Keratinocyte (primary cell): ENCODE measurements around the gene ETV1. TPM values are rescaled to one million over a fixed set of nuclear protein-coding genes. Genes with fewer than 3 reads are reported as not detected.

Experiments
- DNase-seq: peaks from one replicate; pipeline ENCODE4 v3.0.0-alpha.2; 2011; ENCODE audit warnings: low read depth, missing footprints, low spot score
- FAIRE-seq: peaks from 2 replicates; lab custom pipeline; 2011; peaks lifted over from hg19 to GRCh38; lab: Jason Lieb, UNC
- H2AFZ ChIP-seq: 2 replicates; pipeline ENCODE4 v1.6.0; 2012; ENCODE audit warnings: low read length, control low read depth, inconsistent platforms; ENCODE audit not compliant: control insufficient read depth
- H3K27ac ChIP-seq: 2 replicates; pipeline ENCODE4 v1.5.1; 2011; ENCODE audit warnings: low read length; ENCODE audit not compliant: control insufficient read depth, insufficient read depth
- H3K27me3 ChIP-seq: 3 replicates; pipeline ENCODE4 v1.6.0; 2011; ENCODE audit warnings: low read length; ENCODE audit not compliant: control insufficient read depth, insufficient read depth; ENCODE audit errors: extremely low read depth
- H3K36me3 ChIP-seq, 2 experiments: 2 replicates in 1 of 2; 3 replicates in 1 of 2; pipeline ENCODE4 v1.5.1; 2011; ENCODE audit warnings: low read length in 2 of 2, mild to moderate bottlenecking in 1 of 2; ENCODE audit not compliant: control insufficient read depth in 2 of 2, insufficient read depth in 2 of 2; ENCODE audit errors: extremely low read depth in 1 of 2
- H3K4me1 ChIP-seq: 3 replicates; pipeline ENCODE4 v1.5.1; 2011; ENCODE audit warnings: low read length; ENCODE audit not compliant: control insufficient read depth, insufficient read depth; ENCODE audit errors: extremely low read depth
- H3K4me2 ChIP-seq: 3 replicates; pipeline ENCODE4 v1.6.0; 2011; ENCODE audit warnings: low read depth, low read length; ENCODE audit not compliant: control insufficient read depth, insufficient read depth; ENCODE audit errors: extremely low read depth
- H3K4me3 ChIP-seq, 3 experiments: fragments of 200-600 bp in 1 of 3; sonication (generic) in 1 of 3; 2 replicates in 2 of 3; 3 replicates in 1 of 3; pipeline ENCODE4 v1.5.1; 2011 to 2016; ENCODE audit warnings: low read length in 3 of 3, mild to moderate bottlenecking in 3 of 3, control low read depth in 2 of 3, inconsistent platforms in 1 of 3, low read depth in 1 of 3, mixed read lengths in 1 of 3, mixed run types in 1 of 3, moderate library complexity in 1 of 3; ENCODE audit not compliant: control insufficient read depth in 2 of 3, insufficient read depth in 2 of 3; ENCODE audit errors: extremely low read depth in 1 of 3
- H3K79me2 ChIP-seq: 2 replicates; pipeline ENCODE4 v1.6.0; 2012; ENCODE audit warnings: low read length; ENCODE audit not compliant: control insufficient read depth, insufficient read depth
- H3K9ac ChIP-seq: 3 replicates; pipeline ENCODE4 v1.6.0; 2011; ENCODE audit warnings: low read length; ENCODE audit not compliant: control insufficient read depth, insufficient read depth; ENCODE audit errors: extremely low read depth
- H3K9me1 ChIP-seq: 3 replicates; pipeline ENCODE4 v1.6.0; 2011; ENCODE audit warnings: low read length; ENCODE audit not compliant: control insufficient read depth, insufficient read depth; ENCODE audit errors: extremely low read depth
- H3K9me3 ChIP-seq: 2 replicates; pipeline ENCODE4 v1.5.1; 2012; ENCODE audit warnings: low read depth, low read length; ENCODE audit not compliant: control insufficient read depth
- H4K20me1 ChIP-seq: 3 replicates; pipeline ENCODE4 v1.6.0; 2011; ENCODE audit warnings: low read length; ENCODE audit not compliant: control insufficient read depth, insufficient read depth; ENCODE audit errors: extremely low read depth
- CTCF ChIP-seq, 3 experiments: IDR thresholded peaks in 1 of 3; conservative IDR thresholded peaks in 1 of 3; optimal IDR thresholded peaks in 1 of 3; 2 replicates in 2 of 3; 3 replicates in 1 of 3; pipeline versions ENCODE3 to v1.5.1; 2011; ENCODE audit warnings: low read length in 3 of 3, mild to moderate bottlenecking in 3 of 3, moderate library complexity in 2 of 3, control low read depth in 1 of 3, inconsistent platforms in 1 of 3; ENCODE audit not compliant: insufficient read depth in 2 of 3; ENCODE audit errors: extremely low read depth in 1 of 3
- EZH2 ChIP-seq: IDR thresholded peaks from one replicate; pipeline ENCODE4 v1.6.1; 2012; ENCODE audit warnings: inconsistent platforms, mild to moderate bottlenecking, low read length, moderate library complexity
- dilution Hi-C: fragments of 300-500 bp; cut with MboI; formaldehyde crosslinking; loops from one replicate; pipeline ENCODE4 v1.7.0; 2020; ENCODE audit warnings: low sequenced_read_pairs; ENCODE audit not compliant: extremely low pct_ligation_motif_present
- polyA plus RNA-seq, 5 experiments: library from polyadenylated mRNA; depleted of rRNA in 3 of 5; stranded (reverse) in 3 of 5; stranded (forward) in 1 of 5; unstranded in 1 of 5; fragments of >200 nt; gene quantifications; 1 replicate in 1 of 5; 2 replicates in 3 of 5; 3 replicates in 1 of 5; pipeline versions ENCODE4 v1.2.1 to v1.2.3, GENCODE V29; 2011 to 2012; ENCODE audit warnings: missing spikeins in 2 of 5, low read depth in 1 of 5, low replicate concordance in 1 of 5

Gene ETV1
- polyA plus RNA-seq, 1 donor (not counting 4 experiments of a cell fraction or from before 2014, with no cell fraction given), result 5.0 TPM

DNA sequence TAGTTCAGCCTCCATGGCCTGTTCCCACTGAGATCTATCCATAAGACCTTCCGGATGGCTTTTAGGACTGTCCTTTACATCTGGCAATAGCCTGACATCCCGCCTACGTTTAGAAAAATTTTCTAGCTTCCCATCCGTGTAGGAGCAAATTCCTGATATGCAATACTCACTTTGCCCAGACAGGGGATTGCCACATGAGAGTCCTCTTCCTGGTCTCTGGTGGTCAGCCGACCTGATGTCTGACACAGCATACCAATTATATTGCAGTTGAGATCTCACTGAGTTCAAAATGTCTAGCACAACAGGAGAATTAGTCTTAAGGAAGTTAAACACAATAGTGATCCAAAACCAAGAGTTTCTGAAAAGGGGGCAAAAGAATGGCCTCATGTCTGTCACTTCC lies 9.4 kb upstream of the ETV1 start:
- Histone ChIP-seq H3K9me3 (no peaks in the 10 kb centered on the region), H3K4me1 (no peaks in the 10 kb centered on the region), H3K79me2 (no peaks in the 10 kb centered on the region), H3K4me3 (no peak overlapping the region), H3K4me2 (no peak overlapping the region), H3K36me3 (no peaks in the 10 kb centered on the region), H4K20me1 (no peaks in the 10 kb centered on the region), H3K27ac (no peak overlapping the region), H3K9ac (no peak overlapping the region), H3K9me1 (no peaks in the 10 kb centered on the region), H2AFZ (no peak overlapping the region), H3K27me3 (no peaks in the 10 kb centered on the region)
- dilution Hi-C loops, result no loop called here
- DNase-seq, result no peak
- TF ChIP-seq EZH2 (no peak), CTCF (optimal IDR thresholded peaks at IDR 0.05 in 1 of 3, IDR thresholded peaks at IDR 0.05 in 1 of 3, conservative IDR thresholded peaks at IDR 0.05 in 1 of 3; ENCODE audit: extremely low read depth in 1 of 3, insufficient read depth in 2 of 3, low read length in 3 of 3) (no peak)
- FAIRE-seq, result no peak

DNA sequence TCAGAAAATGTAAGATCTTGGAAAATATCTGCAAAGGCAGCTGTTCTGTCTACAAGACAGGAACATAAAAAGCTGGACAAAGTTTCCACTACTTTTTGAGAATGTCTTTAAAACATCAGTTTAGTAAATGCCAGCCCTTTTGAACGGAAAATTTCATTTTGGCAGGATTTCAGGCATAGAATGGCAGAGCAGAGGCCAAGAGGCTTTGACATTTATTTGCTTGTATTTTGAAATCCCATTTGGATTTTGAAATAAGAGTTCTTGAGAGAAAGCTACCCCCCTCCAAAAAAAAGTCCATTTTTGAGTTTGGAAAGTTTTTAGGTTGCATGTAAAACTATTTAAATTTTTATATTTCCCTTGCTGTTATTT lies 3.1 kb upstream of the ETV1 start:
- dilution Hi-C loops, result no loop called here
- H3K9ac ChIP-seq, result no peak overlapping the region
- H2AFZ ChIP-seq, result no peak overlapping the region
- H4K20me1 ChIP-seq, result no peaks in the 10 kb centered on the region
- no peaks in the 10 kb centered on the region for H3K9me3 ChIP-seq
- H3K4me2 ChIP-seq, result no peak overlapping the region
- FAIRE-seq (no peak), DNase-seq (no peak)
- no peaks in the 10 kb centered on the region for H3K9me1 ChIP-seq
- no peaks in the 10 kb centered on the region for H3K27me3 ChIP-seq
- H3K4me1 ChIP-seq, result peaks cover 13% of the 10 kb centered on the region
- H3K27ac ChIP-seq, result no peak overlapping the region
- H3K36me3 ChIP-seq, result no peaks in the 10 kb centered on the region
- no peak overlapping the region for H3K4me3 ChIP-seq
- no peak for TF ChIP-seq CTCF (optimal IDR thresholded peaks at IDR 0.05 in 1 of 3, IDR thresholded peaks at IDR 0.05 in 1 of 3, conservative IDR thresholded peaks at IDR 0.05 in 1 of 3; ENCODE audit: extremely low read depth in 1 of 3, insufficient read depth in 2 of 3, low read length in 3 of 3)
- TF ChIP-seq EZH2, result no peak
- H3K79me2 ChIP-seq, result no peaks in the 10 kb centered on the region
